GM21390 (cell line): ENCODE results near the gene SELENOO.

Source experiments
- ATAC-seq: cut with Tn5 transposase; IDR thresholded peaks from one replicate; pipeline ENCODE4 v1.9.1; 2021; ENCODE audit not compliant: unreplicated experiment

The SELENOO gene

DNA sequence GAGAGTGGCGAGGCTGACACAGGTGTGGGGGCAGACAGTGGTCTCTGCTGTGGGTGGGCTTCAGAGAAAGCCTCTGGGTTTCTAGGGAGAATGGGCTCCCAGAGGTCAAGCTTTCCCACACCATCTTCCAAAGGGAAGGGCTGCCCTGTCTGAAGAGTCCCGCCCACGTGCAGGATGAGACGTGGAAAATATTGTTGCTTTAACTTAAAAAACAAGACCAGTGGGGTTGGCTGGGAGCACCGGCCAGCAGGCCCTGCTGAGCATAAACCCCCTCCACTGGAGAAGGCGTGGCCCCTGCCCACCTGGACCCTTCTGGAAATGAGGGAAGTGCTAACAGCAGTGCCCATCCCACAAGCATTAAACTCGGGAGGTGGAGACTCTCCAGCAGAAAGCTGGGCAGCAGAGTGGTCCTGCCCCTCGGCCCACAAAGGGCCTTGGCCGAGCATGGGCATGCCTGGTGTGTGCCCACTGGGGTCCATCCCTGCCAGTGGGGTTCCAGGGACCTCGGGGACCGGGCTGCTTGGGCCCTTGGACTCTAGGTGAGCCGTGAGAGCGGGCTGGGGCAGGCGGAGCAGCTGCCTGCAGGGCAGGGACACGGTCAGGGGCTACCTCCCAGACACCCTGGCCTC, 15.4 kb downstream of the SELENOO start:
- no peak for ATAC-seq

DNA sequence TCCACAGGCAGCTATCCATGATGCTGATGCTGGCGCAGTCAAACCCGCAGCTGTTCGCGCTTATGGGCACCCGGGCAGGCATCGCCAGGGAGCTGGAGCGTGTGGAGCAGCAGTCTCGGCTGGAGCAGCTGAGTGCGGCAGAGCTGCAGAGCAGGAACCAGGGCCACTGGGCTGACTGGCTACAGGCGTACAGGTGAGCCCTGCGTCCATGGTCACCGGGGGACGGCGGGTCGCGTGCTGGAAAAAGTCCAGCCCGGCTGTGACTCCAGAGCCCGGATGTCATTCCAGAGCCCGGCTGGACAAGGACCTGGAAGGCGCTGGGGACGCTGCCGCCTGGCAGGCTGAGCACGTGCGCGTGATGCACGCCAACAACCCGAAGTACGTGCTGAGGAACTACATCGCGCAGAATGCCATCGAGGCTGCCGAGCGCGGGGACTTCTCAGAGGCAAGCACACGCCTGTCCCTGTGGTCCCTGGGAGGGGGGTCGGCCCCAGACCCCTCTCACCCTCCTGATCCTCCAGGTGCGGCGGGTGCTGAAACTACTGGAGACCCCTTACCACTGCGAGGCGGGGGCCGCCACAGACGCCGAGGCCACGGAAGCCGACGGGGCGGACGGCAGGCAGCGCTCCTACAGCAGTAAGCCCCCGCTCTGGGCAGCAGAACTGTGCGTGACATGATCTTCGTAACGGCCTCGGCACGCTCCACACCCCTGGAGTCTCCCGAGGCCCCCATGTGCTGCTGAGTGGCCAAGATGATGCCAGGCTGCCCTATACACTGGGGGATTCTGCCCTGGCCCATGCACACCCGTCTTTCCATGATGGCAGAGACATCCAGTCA, 16.1 kb downstream of the SELENOO start:
- ATAC-seq: no peak

- ATAC-seq: no peak
These were observed 16.8 kb downstream of the SELENOO start for GRCh38 chr22:50217543-50218152.

DNA sequence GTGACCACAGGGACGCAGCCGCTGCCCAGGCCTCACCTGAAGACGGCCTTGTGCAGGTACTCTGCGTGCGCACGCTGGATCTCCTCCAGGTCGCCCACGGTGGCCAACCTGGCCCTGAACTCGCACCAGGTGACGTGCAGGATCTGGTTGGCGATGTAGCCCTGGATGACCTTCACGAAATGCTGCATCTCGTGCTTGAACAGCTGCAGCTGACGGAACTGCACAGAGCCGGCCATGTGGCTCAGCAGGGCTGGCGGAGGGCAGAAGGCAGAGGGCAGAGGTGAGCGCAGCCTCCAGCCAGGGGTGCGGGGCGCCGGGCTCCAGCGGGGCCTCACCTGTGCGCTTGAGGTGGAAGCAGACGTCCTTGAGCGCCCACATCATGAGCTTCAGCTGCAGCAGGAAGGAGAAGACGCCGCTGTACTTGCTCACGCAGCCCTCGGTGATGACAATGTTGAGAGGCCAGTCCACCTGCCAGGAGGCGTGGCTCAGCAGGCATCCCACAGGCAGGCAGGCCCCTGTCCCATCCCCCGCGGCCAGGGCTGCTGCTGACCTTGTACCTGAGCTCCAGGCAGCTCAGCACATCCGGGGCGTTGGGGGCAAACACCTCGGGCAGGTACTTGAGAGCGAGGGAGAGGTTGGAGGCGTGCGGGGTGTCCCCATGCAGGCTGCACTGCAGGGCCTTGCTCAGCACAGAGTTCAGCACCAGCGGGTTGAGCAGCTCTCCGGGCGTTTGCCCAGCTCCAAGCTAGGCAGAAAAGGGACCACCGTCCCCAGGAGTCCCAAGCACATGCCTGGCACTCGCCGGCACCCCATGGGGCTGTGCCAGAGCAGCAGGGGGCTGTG, 17.6 kb downstream of the SELENOO start:
- no peak for ATAC-seq

DNA sequence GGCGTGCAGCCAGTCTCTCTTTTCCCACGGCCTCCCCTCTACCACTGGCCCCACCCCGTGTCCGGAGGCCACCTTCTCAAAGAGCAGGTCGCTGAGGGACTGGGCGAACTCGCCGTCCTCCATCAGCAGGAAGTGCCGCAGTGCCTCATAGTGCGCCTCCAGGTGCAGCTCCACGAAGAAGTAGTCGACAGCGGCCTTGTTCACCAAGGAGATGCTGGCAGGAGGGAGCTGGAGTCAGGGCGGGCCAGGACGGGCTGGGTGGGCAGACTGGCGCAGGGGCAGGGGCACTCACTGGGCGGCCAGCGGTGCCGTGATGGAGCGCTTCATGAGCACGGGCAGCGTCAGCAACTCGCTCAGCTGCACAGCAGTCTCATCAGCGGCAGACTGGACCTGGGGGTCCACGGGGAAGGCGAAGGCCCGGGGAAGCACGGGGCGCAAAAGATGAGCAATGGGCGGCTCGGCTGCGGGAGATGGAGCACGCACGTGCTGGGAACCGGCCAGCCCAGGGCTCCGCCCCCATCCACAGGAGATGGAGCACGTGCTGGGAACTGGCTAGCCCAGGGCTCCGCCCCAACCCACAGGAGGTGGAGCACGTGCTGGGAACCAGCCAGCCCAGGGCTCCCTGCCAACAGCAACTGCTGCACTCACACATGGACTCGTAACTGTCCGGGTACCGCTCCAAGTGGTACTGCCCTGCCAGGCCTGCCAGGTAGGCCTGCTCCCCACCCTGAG, 18.4 kb downstream of the SELENOO start:
- no peak for ATAC-seq

DNA sequence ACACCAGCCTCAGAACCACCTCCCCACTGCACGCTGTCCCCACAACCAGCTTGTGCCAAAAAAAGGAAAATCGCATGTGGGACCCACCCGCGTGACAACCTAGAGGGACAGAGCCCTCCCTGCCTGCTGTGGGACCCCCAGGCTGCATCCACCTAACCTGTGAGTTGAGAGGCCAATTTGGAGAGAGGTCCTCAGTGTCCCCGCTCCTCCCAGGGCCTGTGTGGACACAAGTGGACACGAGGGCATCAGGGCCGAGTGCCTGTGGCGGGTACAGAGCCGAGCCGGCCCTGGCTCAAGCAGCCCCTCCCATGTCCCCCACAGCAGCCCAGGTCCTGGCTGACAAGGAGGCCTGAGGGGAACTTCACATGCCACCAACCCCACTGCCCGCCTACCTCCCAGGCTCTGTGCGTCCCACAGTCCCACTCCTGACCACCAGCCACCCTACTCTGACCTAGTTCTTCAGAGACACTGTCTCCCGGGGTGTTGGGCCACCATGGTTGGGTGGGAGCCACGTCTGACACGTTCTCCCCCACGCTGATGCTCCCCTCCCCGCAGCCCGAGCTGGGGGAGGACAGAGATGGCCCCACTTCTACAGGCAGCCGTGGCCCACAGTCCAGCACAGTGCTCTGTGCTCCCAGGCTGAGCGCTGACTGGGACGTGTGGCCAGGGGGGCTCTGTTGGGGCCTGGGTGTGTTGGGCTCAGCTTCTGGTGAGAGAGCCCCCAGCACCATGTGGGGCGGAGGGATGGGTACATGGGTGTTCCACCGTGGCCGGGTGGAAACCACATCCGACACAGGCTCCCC, 19.2 kb downstream of the SELENOO start:
- no peak for ATAC-seq

- no peak for ATAC-seq
These were observed 20.0 kb downstream of the SELENOO start for GRCh38 chr22:50220603-50221409.

- no peak for ATAC-seq
These were observed 20.8 kb downstream of the SELENOO start for GRCh38 chr22:50221410-50222300.

GRCh38 chr22:50222508-50222907, 21.7 kb downstream of the SELENOO start:
- no peak for ATAC-seq

- ATAC-seq: no peak
These were observed 23.3 kb downstream of the SELENOO start for GRCh38 chr22:50224071-50224470.

DNA sequence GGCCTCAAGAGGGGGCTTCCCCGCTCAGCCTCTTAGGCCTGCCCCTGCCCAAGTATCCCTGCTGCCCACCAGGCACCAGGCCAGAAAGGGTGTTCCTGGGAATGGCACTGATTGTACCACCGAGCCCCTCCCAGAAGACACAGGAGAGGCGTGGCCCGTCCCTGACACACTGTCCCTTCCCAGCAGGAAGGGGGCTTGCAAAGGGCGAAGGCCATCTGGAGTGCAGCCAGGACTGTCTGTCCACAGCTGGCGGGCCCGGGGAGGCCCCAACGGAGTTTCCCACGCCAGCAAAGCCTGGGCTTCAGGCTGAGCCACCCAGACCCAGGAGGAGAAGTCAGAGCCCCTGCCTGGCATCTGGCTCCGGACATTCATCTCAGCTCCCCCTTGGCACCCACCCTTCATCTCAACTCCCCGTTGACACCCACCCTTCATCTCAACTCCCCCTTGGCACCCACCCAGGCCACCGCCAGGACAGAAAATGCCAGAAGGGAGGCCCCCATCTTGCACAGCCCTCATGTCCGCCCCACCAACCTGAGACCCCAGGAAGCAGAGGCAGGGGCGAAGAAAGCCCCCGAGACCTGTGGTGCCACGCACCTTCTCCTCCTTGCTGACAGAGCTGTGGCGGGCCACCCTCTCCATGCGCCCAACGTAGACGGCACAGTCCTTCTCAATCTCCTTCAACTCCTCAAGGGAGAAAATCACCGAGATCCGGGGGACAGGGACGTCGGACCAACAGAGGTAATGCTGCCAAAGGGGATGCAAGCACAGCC, 24.6 kb downstream of the SELENOO start:
- no peak for ATAC-seq

DNA sequence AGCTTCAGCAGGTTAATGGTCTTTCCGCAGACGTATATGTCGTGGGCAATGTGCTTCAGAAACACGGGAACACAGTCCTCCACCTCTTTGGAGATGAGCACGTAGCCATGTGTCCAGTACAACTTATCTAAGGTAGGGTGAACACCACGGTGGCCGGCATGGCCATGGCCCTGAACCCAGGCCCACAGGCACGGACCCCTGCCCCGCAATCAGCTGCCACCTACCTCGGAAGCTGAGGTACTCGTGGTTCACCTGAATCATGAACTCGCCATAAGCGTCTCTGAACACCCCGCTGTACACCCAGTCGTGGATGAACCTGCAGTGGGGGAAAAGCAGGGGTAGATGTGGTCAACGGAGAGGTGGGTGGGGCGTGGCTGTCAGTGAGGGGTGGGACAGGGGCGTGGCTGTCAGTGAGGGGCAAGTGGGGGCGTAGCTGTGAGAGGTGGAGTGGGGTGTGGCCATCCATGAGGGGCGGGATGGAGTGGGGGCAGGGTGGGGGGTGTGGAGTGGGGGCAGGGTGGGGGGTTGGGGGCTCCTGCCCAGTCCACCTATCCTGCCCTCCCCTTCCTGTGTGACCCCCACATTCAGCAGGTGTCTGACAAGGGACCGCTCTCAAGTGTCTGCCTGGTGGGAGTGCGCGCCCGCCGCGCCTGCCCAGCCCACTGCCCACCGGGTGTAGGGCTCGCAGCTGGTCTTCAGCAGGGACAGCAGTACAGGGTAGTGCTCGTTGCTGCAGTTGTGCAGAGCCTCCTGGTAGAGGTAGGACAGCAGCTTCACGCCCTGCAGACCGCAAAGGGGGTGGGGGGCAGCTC, 25.5 kb downstream of the SELENOO start:
- ATAC-seq: no peak

- ATAC-seq: no peak
These were observed 26.0 kb downstream of the SELENOO start for GRCh38 chr22:50226875-50227165.

GRCh38 chr22:50227579-50228215, 26.9 kb downstream of the SELENOO start:
- no peak for ATAC-seq

DNA sequence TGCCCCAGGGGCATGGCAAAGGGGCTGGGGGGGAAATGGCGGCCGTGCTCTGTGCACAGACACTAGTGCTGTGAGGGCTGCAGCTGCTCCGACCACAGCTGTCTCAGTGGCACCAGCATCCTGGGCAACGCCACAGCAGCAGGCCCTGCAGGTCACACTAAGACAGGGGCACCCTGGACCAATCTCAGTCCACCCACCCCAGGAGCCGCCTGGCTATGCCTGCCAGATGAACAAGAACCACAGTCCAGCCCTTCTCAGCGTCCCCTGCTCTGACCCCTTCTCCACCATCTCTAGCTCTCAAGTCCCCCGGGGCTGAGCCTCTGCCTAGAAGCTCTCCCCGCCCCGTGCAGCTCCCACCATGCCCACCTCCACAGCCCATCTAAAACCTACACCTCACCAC, 27.6 kb downstream of the SELENOO start:
- ATAC-seq: no peak

DNA sequence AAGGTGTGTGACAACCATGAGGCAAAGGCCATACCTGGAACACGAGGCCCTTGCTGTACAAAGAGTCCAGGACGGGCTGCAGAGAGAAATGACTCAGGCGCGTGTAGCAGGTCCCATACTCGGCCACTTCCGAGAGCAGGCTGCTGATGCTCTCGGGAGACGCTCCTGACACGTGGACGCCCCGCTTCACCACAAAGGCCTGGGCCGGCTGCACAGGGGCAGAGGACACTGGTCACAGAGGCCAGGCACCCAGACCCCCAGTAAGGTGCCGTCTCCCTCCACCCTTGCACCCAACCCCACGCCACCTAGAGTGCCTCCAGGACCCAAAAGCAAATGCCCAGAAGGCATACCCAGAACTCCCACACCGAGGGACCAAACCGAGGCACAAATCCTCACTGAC, 28.6 kb downstream of the SELENOO start:
- ATAC-seq: no peak
